OCI-LY7 (cell line): ENCODE data around the gene TBX15. TPM values are rescaled to one million over a fixed set of nuclear protein-coding genes. Genes with fewer than 3 reads are reported as not detected.

Experiments
- BruUV-seq: library from RNA; stranded (reverse); fragments of 400-500 nt; replicated peaks from 2 replicates; lab custom pipeline; 2021; lab: Mats Ljungman, UMichigan
- CTCF ChIA-PET: fragments of 300-600 bp; sonication (Branson Sonifier 250); formaldehyde crosslinking; loops from one replicate; lab custom pipeline; 2022; ENCODE audit warnings: antibody characterized with exemption; ENCODE audit not compliant: unreplicated experiment; lab: Charles Lee
- POLR2A ChIA-PET: fragments of 300-600 bp; sonication (Branson Sonifier 250); formaldehyde crosslinking; loops from one replicate; lab custom pipeline; 2022; ENCODE audit warnings: antibody characterized with exemption; lab: Charles Lee
- DNase-seq: peaks from one replicate; pipeline ENCODE4 v3.0.0-alpha.2; 2015; ENCODE audit warnings: low spot score
- H2AFZ ChIP-seq: fragments of 200-600 bp; sonication (generic), shearing (Covaris generic); 2 replicates; pipeline ENCODE4 v1.6.1; 2014; ENCODE audit warnings: mild to moderate bottlenecking, antibody characterized with exemption, low read length, moderate library complexity
- H3K27ac ChIP-seq: fragments of 200-600 bp; sonication (generic); 2 replicates; pipeline ENCODE4 v1.5.1; 2014; ENCODE audit warnings: mixed run types, low read depth, mild to moderate bottlenecking, moderate library complexity, low read length, inconsistent platforms; ENCODE audit not compliant: poor library complexity, severe bottlenecking
- H3K36me3 ChIP-seq: fragments of 200-600 bp; sonication (generic); 2 replicates; pipeline ENCODE4 v1.6.1; 2014; ENCODE audit warnings: mild to moderate bottlenecking, antibody characterized with exemption, low read length, moderate library complexity, mixed read lengths; ENCODE audit not compliant: insufficient read depth
- H3K4me1 ChIP-seq: fragments of 200-600 bp; sonication (generic); 2 replicates; pipeline ENCODE4 v1.5.1; 2014; ENCODE audit warnings: mild to moderate bottlenecking, low read length; ENCODE audit not compliant: insufficient read depth, poor library complexity, severe bottlenecking
- H3K4me2 ChIP-seq: fragments of 200-600 bp; sonication (generic); 2 replicates; pipeline ENCODE4 v1.6.1; 2014; ENCODE audit warnings: mild to moderate bottlenecking, low read length
- H3K4me3 ChIP-seq: fragments of 200-600 bp; sonication (generic); 2 replicates; pipeline ENCODE4 v1.5.1; 2014; ENCODE audit warnings: mild to moderate bottlenecking, low read depth, low read length; ENCODE audit not compliant: poor library complexity, severe bottlenecking
- H3K79me2 ChIP-seq: fragments of 200-600 bp; sonication (generic); 2 replicates; pipeline ENCODE4 v1.6.1; 2016; ENCODE audit warnings: low read depth, mild to moderate bottlenecking, low read length, moderate library complexity, mixed read lengths; ENCODE audit not compliant: insufficient read depth
- H3K9me2 ChIP-seq: fragments of 200-600 bp; sonication (generic); 2 replicates; pipeline ENCODE4 v1.6.1; 2016; ENCODE audit warnings: mild to moderate bottlenecking, low read length, mixed read lengths; ENCODE audit not compliant: insufficient read depth
- H3K9me3 ChIP-seq: fragments of 200-600 bp; sonication (generic); 2 replicates; pipeline ENCODE4 v1.6.1; 2014; ENCODE audit warnings: mild to moderate bottlenecking, mixed run types, low read length, mixed read lengths
- H4K20me1 ChIP-seq: fragments of 200-600 bp; sonication (generic); 2 replicates; pipeline ENCODE4 v1.6.1; 2014; ENCODE audit warnings: mild to moderate bottlenecking, antibody characterized with exemption, low read length, moderate library complexity, mixed read lengths; ENCODE audit not compliant: insufficient read depth
- CTCF ChIP-seq: fragments of 200-600 bp; sonication (generic); conservative IDR thresholded peaks from 2 replicates; pipeline ENCODE4 v1.5.1; 2014; ENCODE audit warnings: mild to moderate bottlenecking, antibody characterized with exemption, low read length, moderate library complexity, mixed read lengths
- EZH2phosphoT487 ChIP-seq: fragments of 200-600 bp; sonication (generic); IDR thresholded peaks from 2 replicates; pipeline ENCODE4 v1.6.1; 2018; ENCODE audit warnings: low read depth, borderline replicate concordance, mild to moderate bottlenecking, mixed run types, antibody characterized with exemption, low read length, moderate library complexity, mixed read lengths
- intact Hi-C: fragments of 100-400 bp; cut with micrococcal nuclease; formaldehyde crosslinking; loops from one replicate; pipeline ENCODE4 v1.10.0; 2022; ENCODE audit not compliant: unreplicated experiment
- total RNA-seq, 2 experiments: library from RNA; depleted of rRNA in 1 of 2; stranded (reverse); fragments of >200 nt in 1 of 2; shearing (Covaris generic) in 1 of 2; gene quantifications; 2 replicates each; pipeline ENCODE4 v1.2.3, GENCODE V29; 2014 to 2022

The TBX15 gene
- total RNA-seq, 2 experiments from 2014 or later: 0.22 TPM; not detected in 1

- H2AFZ ChIP-seq: no peak overlapping the region
- no peaks in the 10 kb centered on the region for H3K9me2 ChIP-seq
- H3K79me2 ChIP-seq: no peaks in the 10 kb centered on the region
- ChIA-PET CTCF (no interaction called here), POLR2A (no interaction called here)
- no peak for DNase-seq
- H3K4me3 ChIP-seq: no peak overlapping the region
- H4K20me1 ChIP-seq: no peaks in the 10 kb centered on the region
- no peak overlapping the region for H3K27ac ChIP-seq
- H3K9me3 ChIP-seq: no peaks in the 10 kb centered on the region
- no peaks in the 10 kb centered on the region for H3K4me1 ChIP-seq
- no peak overlapping the region for H3K4me2 ChIP-seq
- intact Hi-C loops: loop anchor here (5.0 kb wide), 1 partner anchor 52 kb away; no protein-coding TSS in a partner anchor
- BruUV-seq: no TSS peak
- no peak for TF ChIP-seq CTCF
- TF ChIP-seq EZH2phosphoT487: no peak
- H3K36me3 ChIP-seq: no peaks in the 10 kb centered on the region
Observed at GRCh38 chr1:118948846-118949245, 39.3 kb downstream of the TBX15 start.

GRCh38 chr1:118948351-118948750 lies 39.8 kb downstream of the TBX15 start:
- Histone ChIP-seq H3K79me2 (no peaks in the 10 kb centered on the region), H2AFZ (no peak overlapping the region), H3K4me3 (no peak overlapping the region), H4K20me1 (no peaks in the 10 kb centered on the region), H3K36me3 (no peaks in the 10 kb centered on the region), H3K27ac (no peak overlapping the region), H3K4me2 (no peak overlapping the region), H3K9me2 (no peaks in the 10 kb centered on the region), H3K9me3 (no peaks in the 10 kb centered on the region), H3K4me1 (no peaks in the 10 kb centered on the region)
- intact Hi-C loops: loop anchor here (5.0 kb wide), 1 partner anchor 51 kb away; no protein-coding TSS in a partner anchor
- DNase-seq: no peak
- POLR2A ChIA-PET: no interaction called here
- BruUV-seq: no TSS peak
- TF ChIP-seq CTCF: no peak
- TF ChIP-seq EZH2phosphoT487: no peak
- CTCF ChIA-PET: no interaction called here

GRCh38 chr1:118947790-118948189 lies 40.4 kb downstream of the TBX15 start:
- CTCF ChIA-PET: no interaction called here
- DNase-seq: no peak
- POLR2A ChIA-PET: no interaction called here
- Histone ChIP-seq H3K79me2 (no peaks in the 10 kb centered on the region), H3K4me1 (no peaks in the 10 kb centered on the region), H3K4me2 (no peak overlapping the region), H3K4me3 (no peak overlapping the region), H3K9me2 (no peaks in the 10 kb centered on the region), H3K36me3 (no peaks in the 10 kb centered on the region), H4K20me1 (no peaks in the 10 kb centered on the region), H3K9me3 (no peaks in the 10 kb centered on the region), H2AFZ (no peak overlapping the region), H3K27ac (no peak overlapping the region)
- no TSS peak for BruUV-seq
- intact Hi-C loops: loop anchor here (5.0 kb wide), 1 partner anchor 50 kb away; no protein-coding TSS in a partner anchor
- no peak for TF ChIP-seq EZH2phosphoT487
- no peak for TF ChIP-seq CTCF
